Endothelial cell of umbilical vein (primary cell): ENCODE measurements around the gene FTSJ3. TPM values are rescaled to one million over a fixed set of nuclear protein-coding genes. Genes with fewer than 3 reads are reported as not detected.
A peak's percentile ranks its signal among the peaks of the same experiment; 100 is the strongest.

Source experiments
- BruUV-seq: library from RNA; stranded (reverse); fragments of 400-500 nt; replicated peaks from 2 replicates; lab custom pipeline; 2021; lab: Mats Ljungman, UMichigan
- CTCF ChIA-PET: fragments of 300-600, 350-600 bp; sonication (Branson Sonifier 250); formaldehyde crosslinking; loops from one replicate; lab custom pipeline; 2021; ENCODE audit warnings: antibody characterized with exemption, inconsistent platforms; lab: Charles Lee
- POLR2A ChIA-PET: fragments of 300-600, 350-600 bp; sonication (Branson Sonifier 250); formaldehyde crosslinking; loops from one replicate; lab custom pipeline; 2021; ENCODE audit warnings: antibody characterized with exemption, inconsistent platforms; lab: Charles Lee
- DNase-seq: peaks from one replicate; pipeline ENCODE4 v3.0.0-alpha.2; 2011; ENCODE audit warnings: low read depth, low spot score
- FAIRE-seq: peaks from 2 replicates; lab custom pipeline; 2011; peaks lifted over from hg19 to GRCh38; lab: Jason Lieb, UNC
- H2AFZ ChIP-seq: 2 replicates; pipeline ENCODE4 v1.6.0; 2012; ENCODE audit warnings: low read depth, low read length, control low read depth, inconsistent platforms
- H3K27ac ChIP-seq: 2 replicates; pipeline ENCODE4 v1.5.1; 2011; ENCODE audit warnings: low read depth, mild to moderate bottlenecking, control low read depth, low read length, moderate library complexity; ENCODE audit not compliant: insufficient read depth
- H3K27me3 ChIP-seq, 2 experiments: 2 replicates each; pipeline versions ENCODE4 v1.6.0 to v1.6.1; 2011; ENCODE audit warnings: low read length in 2 of 2, mixed read lengths in 1 of 2; ENCODE audit not compliant: control insufficient read depth in 2 of 2, insufficient read depth in 2 of 2
- H3K36me3 ChIP-seq, 2 experiments: 2 replicates in 1 of 2; 3 replicates in 1 of 2; pipeline ENCODE4 v1.5.1; 2011; ENCODE audit warnings: low read length in 2 of 2, mild to moderate bottlenecking in 1 of 2, moderate library complexity in 1 of 2; ENCODE audit not compliant: control insufficient read depth in 2 of 2, insufficient read depth in 2 of 2; ENCODE audit errors: extremely low read depth in 1 of 2
- H3K4me1 ChIP-seq: 3 replicates; pipeline ENCODE4 v1.5.1; 2011; ENCODE audit warnings: mild to moderate bottlenecking, low read length; ENCODE audit not compliant: control insufficient read depth, insufficient read depth; ENCODE audit errors: extremely low read depth
- H3K4me2 ChIP-seq: 2 replicates; pipeline ENCODE4 v1.6.1; 2011; ENCODE audit warnings: low read length, control low read depth, mixed read lengths; ENCODE audit not compliant: insufficient read depth
- H3K4me3 ChIP-seq, 3 experiments: fragments of 200-600 bp in 1 of 3; sonication (generic), shearing (Covaris generic) in 1 of 3; replicated peaks in 1 of 3; 2 replicates each; pipeline ENCODE4 v1.5.1; 2011 to 2016; ENCODE audit warnings: control low read depth in 3 of 3, low read length in 3 of 3, mild to moderate bottlenecking in 2 of 3, inconsistent platforms in 1 of 3, low read depth in 1 of 3, moderate library complexity in 1 of 3; ENCODE audit not compliant: insufficient read depth in 1 of 3
- H3K79me2 ChIP-seq: 2 replicates; pipeline ENCODE4 v1.6.0; 2012; ENCODE audit warnings: low read length, inconsistent platforms; ENCODE audit not compliant: control insufficient read depth, insufficient read depth
- H3K9ac ChIP-seq: replicated peaks from 2 replicates; pipeline ENCODE3; 2011; ENCODE audit warnings: low read length, control low read depth; ENCODE audit not compliant: insufficient read depth; ENCODE audit errors: extremely low read depth
- H3K9me1 ChIP-seq: replicated peaks from 3 replicates; pipeline ENCODE4 v1.6.0; 2011; ENCODE audit warnings: mild to moderate bottlenecking, low read length; ENCODE audit not compliant: control insufficient read depth, insufficient read depth; ENCODE audit errors: extremely low read depth
- H3K9me3 ChIP-seq: replicated peaks from 2 replicates; pipeline ENCODE4 v1.5.1; 2012; ENCODE audit warnings: low read length, inconsistent platforms; ENCODE audit not compliant: control insufficient read depth, insufficient read depth
- H4K20me1 ChIP-seq: replicated peaks from 2 replicates; pipeline ENCODE3; 2011; ENCODE audit warnings: mild to moderate bottlenecking, low read length; ENCODE audit not compliant: control insufficient read depth, insufficient read depth; ENCODE audit errors: extremely low read depth
- CTCF ChIP-seq, 2 donors: IDR thresholded peaks; 1 replicate in 1 of 2; 2 replicates in 1 of 2; pipeline ENCODE4 v1.5.1; 2011; ENCODE audit warnings: low read length in 2 of 2, mild to moderate bottlenecking in 2 of 2, moderate library complexity in 2 of 2, control low read depth in 1 of 2, inconsistent platforms in 1 of 2, low read depth in 1 of 2; ENCODE audit not compliant: insufficient read depth in 1 of 2; ENCODE audit errors: extremely low read depth in 1 of 2
- FOS ChIP-seq: IDR thresholded peaks from 2 replicates; pipeline ENCODE4 v1.6.1; 2011; ENCODE audit warnings: mild to moderate bottlenecking, low read length, moderate library complexity, borderline replicate concordance; ENCODE audit not compliant: insufficient read depth
- MAX ChIP-seq: IDR thresholded peaks from 2 replicates; pipeline ENCODE4 v1.6.1; 2011; ENCODE audit not compliant: insufficient read depth, insufficient read length
- POLR2AphosphoS5 ChIP-seq: IDR thresholded peaks from 2 replicates; pipeline ENCODE4 v1.6.1; 2012; ENCODE audit warnings: low read depth, mild to moderate bottlenecking, control low read depth, low read length, moderate library complexity; ENCODE audit not compliant: insufficient read depth
- dilution Hi-C: fragments of 300-500 bp; cut with MboI; formaldehyde crosslinking; loops from one replicate; pipeline ENCODE4 v1.15.0; 2019; ENCODE audit warnings: low sequenced_read_pairs; ENCODE audit not compliant: extremely low pct_ligation_motif_present
- intact Hi-C: fragments of 100-400 bp; cut with micrococcal nuclease; formaldehyde crosslinking; loops from one replicate; pipeline ENCODE4 v1.10.0; 2022
- polyA plus RNA-seq, 4 experiments: library from polyadenylated mRNA; depleted of rRNA in 3 of 4; stranded (reverse) in 3 of 4; unstranded in 1 of 4; fragments of >200 nt; gene quantifications; 2 replicates each; pipeline versions ENCODE4 v1.2.1 to v1.2.3, GENCODE V29; 2011 to 2012; ENCODE audit warnings: missing spikeins in 1 of 4
- total RNA-seq: library from RNA; stranded (reverse); gene quantifications from 2 replicates; pipeline ENCODE4 v1.2.3, GENCODE V29; 2021

FTSJ3 gene
- total and polyA plus RNA-seq, 2 donors (not counting 3 experiments of a cell fraction or from before 2014, with no cell fraction given), result 42.1 to 60.2 TPM

GRCh38 chr17:63848834-63849689 is 21.6 kb upstream of the FTSJ3 start:
- no TSS peak for BruUV-seq
- TF ChIP-seq FOS (no peak), CTCF (IDR thresholded peaks at IDR 0.05; ENCODE audit: extremely low read depth in 1 of 2, insufficient read depth in 1 of 2, low read depth in 1 of 2, low read length in 2 of 2) (peak; percentile 84 to 87), POLR2AphosphoS5 (peak; percentile 34), MAX (peak; percentile 91)
- Histone ChIP-seq H3K27ac (no peak overlapping the region), H3K27me3 (peaks cover 0 to 1% of the 10 kb centered on the region in 2 experiments), H3K9me1 (no peaks in the 10 kb centered on the region), H3K36me3 (no peaks in the 10 kb centered on the region), H2AFZ (peak overlapping the region; percentile 98), H3K9me3 (no peaks in the 10 kb centered on the region), H4K20me1 (no peaks in the 10 kb centered on the region), H3K4me2 (peak overlapping the region; percentile 51), H3K4me1 (no peaks in the 10 kb centered on the region), H3K4me3 (peak overlapping the region in 2 of 3 experiments; percentile 17 to 35), H3K79me2 (no peaks in the 10 kb centered on the region), H3K9ac (peak overlapping the region; percentile 59)
- intact Hi-C loops, result no loop called here
- FAIRE-seq, result peak; percentile 42
- DNase-seq, result peak; percentile 91
- ChIA-PET CTCF (interaction anchor here (0.6 to 2.0 kb wide), 18 partner anchors 9 to 248 kb away, joined by 3 to 31 read pairs (median 4); partner anchors contain the start of genes CCDC47 and DDX42), POLR2A (no interaction called here)
- dilution Hi-C loops, result no loop called here
